DOHH2 (cell line): ENCODE data around the gene CAMTA1.

ENCODE experiments used
- H3F3A ChIP-seq: fragments of 200-600 bp; sonication (generic), shearing (Covaris generic); 2 replicates; pipeline ENCODE4 v1.6.0; 2016; ENCODE audit warnings: antibody characterized with exemption, mild to moderate bottlenecking; ENCODE audit not compliant: control insufficient read depth, insufficient read depth
- H3K27ac ChIP-seq: fragments of 200-600 bp; sonication (generic); 2 replicates; pipeline ENCODE4 v1.5.1; 2014; ENCODE audit warnings: low read depth, mild to moderate bottlenecking, low read length, moderate library complexity
- H3K27me3 ChIP-seq: fragments of 200-600 bp; sonication (generic); 2 replicates; pipeline ENCODE4 v1.6.1; 2014; ENCODE audit warnings: mild to moderate bottlenecking, low read length, mixed read lengths; ENCODE audit not compliant: control insufficient read depth
- H3K36me3 ChIP-seq: fragments of 200-600 bp; sonication (generic); 2 replicates; pipeline ENCODE4 v1.6.1; 2014; ENCODE audit warnings: mild to moderate bottlenecking, low read length, moderate library complexity, mixed read lengths; ENCODE audit not compliant: control insufficient read depth
- H3K4me1 ChIP-seq: fragments of 200-600 bp; sonication (generic); 2 replicates; pipeline ENCODE4 v1.6.1; 2014; ENCODE audit warnings: mild to moderate bottlenecking, low read length, mixed read lengths; ENCODE audit not compliant: control insufficient read depth
- H3K4me2 ChIP-seq: fragments of 200-600 bp; sonication (generic); 2 replicates; pipeline ENCODE4 v1.6.0; 2014; ENCODE audit warnings: mild to moderate bottlenecking, low read length, moderate library complexity
- H3K4me3 ChIP-seq: fragments of 200-600 bp; sonication (generic); 2 replicates; pipeline ENCODE4 v1.5.1; 2014; ENCODE audit warnings: mild to moderate bottlenecking, low read length, mixed read lengths
- H3K79me2 ChIP-seq: fragments of 200-600 bp; sonication (generic); 2 replicates; pipeline ENCODE4 v1.6.1; 2014; ENCODE audit warnings: mild to moderate bottlenecking, low read length, mixed read lengths; ENCODE audit not compliant: control insufficient read depth
- H3K9me2 ChIP-seq: fragments of 200-600 bp; sonication (generic); replicated peaks from 2 replicates; pipeline ENCODE4 v1.6.1; 2014; ENCODE audit warnings: mild to moderate bottlenecking, low read length, mixed read lengths; ENCODE audit not compliant: control insufficient read depth
- H3K9me3 ChIP-seq: fragments of 200-600 bp; sonication (generic); 2 replicates; pipeline ENCODE4 v1.6.1; 2014; ENCODE audit warnings: antibody characterized with exemption, low read length, mixed read lengths; ENCODE audit not compliant: control insufficient read depth, insufficient read depth
- H4K20me1 ChIP-seq: fragments of 200-600 bp; sonication (generic); 2 replicates; pipeline ENCODE4 v1.6.0; 2014; ENCODE audit warnings: low read depth, mild to moderate bottlenecking, antibody characterized with exemption, low read length, moderate library complexity; ENCODE audit not compliant: control insufficient read depth, insufficient read depth
- EZH2phosphoT487 ChIP-seq: fragments of 200-600 bp; sonication (generic); IDR thresholded peaks from 2 replicates; pipeline ENCODE4 v1.6.1; 2017; ENCODE audit warnings: borderline replicate concordance, mild to moderate bottlenecking, antibody characterized with exemption, low read length, moderate library complexity, mixed read lengths
- TF ChIP-seq, protein P1 (sequence below): fragments of 200-600 bp; sonication (generic); IDR thresholded peaks from one replicate; pipeline ENCODE4 v1.5.1; 2014; ENCODE audit warnings: antibody characterized with exemption, mild to moderate bottlenecking, low read depth, low read length; ENCODE audit not compliant: poor library complexity, severe bottlenecking

CAMTA1 gene

GRCh38 chr1:7322912-7323311 is 537.7 kb downstream of the CAMTA1 start:
- Histone ChIP-seq H3K9me2 (no peaks in the 10 kb centered on the region), H3K4me2 (no peak overlapping the region), H3F3A (no peaks in the 10 kb centered on the region), H3K9me3 (no peaks in the 10 kb centered on the region), H3K79me2 (no peaks in the 10 kb centered on the region), H4K20me1 (no peaks in the 10 kb centered on the region), H3K27me3 (no peaks in the 10 kb centered on the region), H3K4me3 (no peak overlapping the region), H3K4me1 (no peaks in the 10 kb centered on the region), H3K27ac (no peak overlapping the region), H3K36me3 (no peaks in the 10 kb centered on the region)
- TF ChIP-seq, protein P1, sequence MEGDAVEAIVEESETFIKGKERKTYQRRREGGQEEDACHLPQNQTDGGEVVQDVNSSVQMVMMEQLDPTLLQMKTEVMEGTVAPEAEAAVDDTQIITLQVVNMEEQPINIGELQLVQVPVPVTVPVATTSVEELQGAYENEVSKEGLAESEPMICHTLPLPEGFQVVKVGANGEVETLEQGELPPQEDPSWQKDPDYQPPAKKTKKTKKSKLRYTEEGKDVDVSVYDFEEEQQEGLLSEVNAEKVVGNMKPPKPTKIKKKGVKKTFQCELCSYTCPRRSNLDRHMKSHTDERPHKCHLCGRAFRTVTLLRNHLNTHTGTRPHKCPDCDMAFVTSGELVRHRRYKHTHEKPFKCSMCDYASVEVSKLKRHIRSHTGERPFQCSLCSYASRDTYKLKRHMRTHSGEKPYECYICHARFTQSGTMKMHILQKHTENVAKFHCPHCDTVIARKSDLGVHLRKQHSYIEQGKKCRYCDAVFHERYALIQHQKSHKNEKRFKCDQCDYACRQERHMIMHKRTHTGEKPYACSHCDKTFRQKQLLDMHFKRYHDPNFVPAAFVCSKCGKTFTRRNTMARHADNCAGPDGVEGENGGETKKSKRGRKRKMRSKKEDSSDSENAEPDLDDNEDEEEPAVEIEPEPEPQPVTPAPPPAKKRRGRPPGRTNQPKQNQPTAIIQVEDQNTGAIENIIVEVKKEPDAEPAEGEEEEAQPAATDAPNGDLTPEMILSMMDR: no peak
- no peak for TF ChIP-seq EZH2phosphoT487

DNA sequence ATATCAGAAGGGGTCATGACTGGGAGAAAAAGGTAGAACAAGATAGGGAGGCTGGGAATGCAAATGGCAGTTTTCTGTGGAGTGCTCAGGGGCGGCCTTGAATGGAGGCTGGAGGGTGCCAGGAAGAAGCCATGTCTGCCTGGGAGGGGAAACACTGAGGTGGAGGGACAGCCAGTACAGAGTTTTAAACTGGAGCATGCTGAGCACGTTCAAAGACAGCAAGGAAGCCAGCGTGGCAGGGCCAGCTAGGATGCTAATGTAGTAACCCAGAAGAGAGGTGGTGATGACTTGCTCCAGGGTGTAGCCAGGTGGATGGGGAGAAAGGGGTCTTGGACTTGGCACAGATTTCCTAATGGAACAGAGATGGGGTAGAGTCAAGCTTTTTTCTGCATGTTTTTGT is 540.0 kb downstream of the CAMTA1 start:
- H3K4me2 ChIP-seq: no peak overlapping the region
- H3K27me3 ChIP-seq: no peaks in the 10 kb centered on the region
- no peaks in the 10 kb centered on the region for H4K20me1 ChIP-seq
- no peaks in the 10 kb centered on the region for H3K36me3 ChIP-seq
- TF ChIP-seq, protein P1: no peak
- no peak for TF ChIP-seq EZH2phosphoT487
- H3K4me3 ChIP-seq: no peak overlapping the region
- no peaks in the 10 kb centered on the region for H3K4me1 ChIP-seq
- no peaks in the 10 kb centered on the region for H3K79me2 ChIP-seq
- no peaks in the 10 kb centered on the region for H3K9me2 ChIP-seq
- no peaks in the 10 kb centered on the region for H3F3A ChIP-seq
- H3K9me3 ChIP-seq: no peaks in the 10 kb centered on the region
- no peak overlapping the region for H3K27ac ChIP-seq

DNA sequence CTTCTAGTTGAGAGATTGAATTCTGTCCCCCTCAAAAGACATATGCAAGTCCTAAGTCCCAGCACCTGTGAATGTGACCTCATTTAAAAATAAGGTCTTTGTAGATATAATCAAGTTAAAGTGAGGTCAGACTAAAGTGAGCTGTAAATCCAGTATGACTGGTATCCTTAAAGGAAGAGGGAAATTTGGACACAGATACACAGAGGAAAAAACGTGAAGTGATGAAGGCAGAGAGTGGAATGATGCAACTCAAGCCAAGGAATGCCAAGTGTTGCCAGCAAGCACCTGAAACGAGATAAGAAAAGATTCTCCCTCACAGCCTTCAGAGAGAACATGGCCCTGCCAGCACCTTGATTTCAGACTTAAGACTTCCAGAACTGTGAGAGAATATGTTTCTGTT is 541.1 kb downstream of the CAMTA1 start:
- no peaks in the 10 kb centered on the region for H4K20me1 ChIP-seq
- no peaks in the 10 kb centered on the region for H3K9me3 ChIP-seq
- no peak overlapping the region for H3K4me3 ChIP-seq
- H3K4me2 ChIP-seq: no peak overlapping the region
- no peaks in the 10 kb centered on the region for H3K9me2 ChIP-seq
- no peak overlapping the region for H3K27ac ChIP-seq
- H3K27me3 ChIP-seq: no peaks in the 10 kb centered on the region
- H3K36me3 ChIP-seq: no peaks in the 10 kb centered on the region
- H3K79me2 ChIP-seq: no peaks in the 10 kb centered on the region
- no peaks in the 10 kb centered on the region for H3F3A ChIP-seq
- TF ChIP-seq EZH2phosphoT487: no peak
- TF ChIP-seq, protein P1: no peak
- H3K4me1 ChIP-seq: no peaks in the 10 kb centered on the region

GRCh38 chr1:7327849-7328248 is 542.6 kb downstream of the CAMTA1 start:
- no peaks in the 10 kb centered on the region for H3K27me3 ChIP-seq
- H3F3A ChIP-seq: no peaks in the 10 kb centered on the region
- H3K4me2 ChIP-seq: no peak overlapping the region

More at GRCh38 chr1:7327849-7328248, 542.6 kb downstream of the CAMTA1 start:
- H3K9me3 ChIP-seq: no peaks in the 10 kb centered on the region
- H3K4me3 ChIP-seq: no peak overlapping the region
- H3K36me3 ChIP-seq: no peaks in the 10 kb centered on the region
- H3K9me2 ChIP-seq: no peaks in the 10 kb centered on the region
- H3K79me2 ChIP-seq: no peaks in the 10 kb centered on the region
- H3K4me1 ChIP-seq: no peaks in the 10 kb centered on the region
- no peaks in the 10 kb centered on the region for H4K20me1 ChIP-seq
- TF ChIP-seq EZH2phosphoT487: no peak
- TF ChIP-seq, protein P1: no peak
- H3K27ac ChIP-seq: no peak overlapping the region
